GM12873 (cell line): ENCODE data around the gene CYP4B1.

Experiments used
- TF ChIP-seq, protein P1 (sequence below): IDR thresholded peaks from 2 replicates; pipeline ENCODE4 v1.5.1; 2012; ENCODE audit warnings: low read depth, mild to moderate bottlenecking, moderate library complexity, low read length, control low read depth; ENCODE audit not compliant: insufficient read depth; ENCODE audit errors: missing control alignments

Gene CYP4B1

GRCh38 chr1:46798810-46799209 is at the start of gene CYP4B1:
CYP4B1 (plus strand) TSS chr1:46799046; CDS start chr1:46799082, 36 bp downstream.
- TF ChIP-seq, protein P1, sequence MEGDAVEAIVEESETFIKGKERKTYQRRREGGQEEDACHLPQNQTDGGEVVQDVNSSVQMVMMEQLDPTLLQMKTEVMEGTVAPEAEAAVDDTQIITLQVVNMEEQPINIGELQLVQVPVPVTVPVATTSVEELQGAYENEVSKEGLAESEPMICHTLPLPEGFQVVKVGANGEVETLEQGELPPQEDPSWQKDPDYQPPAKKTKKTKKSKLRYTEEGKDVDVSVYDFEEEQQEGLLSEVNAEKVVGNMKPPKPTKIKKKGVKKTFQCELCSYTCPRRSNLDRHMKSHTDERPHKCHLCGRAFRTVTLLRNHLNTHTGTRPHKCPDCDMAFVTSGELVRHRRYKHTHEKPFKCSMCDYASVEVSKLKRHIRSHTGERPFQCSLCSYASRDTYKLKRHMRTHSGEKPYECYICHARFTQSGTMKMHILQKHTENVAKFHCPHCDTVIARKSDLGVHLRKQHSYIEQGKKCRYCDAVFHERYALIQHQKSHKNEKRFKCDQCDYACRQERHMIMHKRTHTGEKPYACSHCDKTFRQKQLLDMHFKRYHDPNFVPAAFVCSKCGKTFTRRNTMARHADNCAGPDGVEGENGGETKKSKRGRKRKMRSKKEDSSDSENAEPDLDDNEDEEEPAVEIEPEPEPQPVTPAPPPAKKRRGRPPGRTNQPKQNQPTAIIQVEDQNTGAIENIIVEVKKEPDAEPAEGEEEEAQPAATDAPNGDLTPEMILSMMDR = no peak

- TF ChIP-seq, protein P1 = no peak
Measured at GRCh38 chr1:46749404-46749803, 49.4 kb upstream of the CYP4B1 start.

DNA sequence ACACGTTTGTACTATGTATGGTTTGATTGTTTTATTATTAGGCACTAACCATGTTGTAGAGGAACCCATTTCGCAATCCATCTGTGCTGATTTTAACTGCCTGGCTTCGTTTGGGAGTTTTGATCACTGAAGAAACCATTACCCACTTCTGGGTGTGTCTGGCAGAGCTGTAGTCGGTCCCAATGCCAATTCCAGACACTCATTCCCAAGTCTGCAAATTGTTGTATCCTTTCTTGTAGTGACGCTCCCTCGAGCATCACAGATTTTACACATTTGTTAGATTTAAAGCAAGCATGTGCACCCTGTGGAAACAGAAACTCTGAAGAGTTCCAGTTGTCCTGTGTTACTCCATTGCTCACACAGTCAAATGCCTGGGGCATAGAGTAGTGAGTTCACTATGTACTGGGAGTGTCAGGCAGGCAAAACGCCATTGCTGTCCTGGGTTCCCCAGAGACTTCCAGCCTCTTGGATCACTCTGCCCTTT is 48.9 kb upstream of the CYP4B1 start:
- TF ChIP-seq, protein P1 = no peak

- TF ChIP-seq, protein P1 = no peak
Measured at GRCh38 chr1:46753985-46754384, 44.9 kb upstream of the CYP4B1 start.

GRCh38 chr1:46755121-46755520 is 43.7 kb upstream of the CYP4B1 start:
- TF ChIP-seq, protein P1 = no peak

- TF ChIP-seq, protein P1 = no peak
Measured at GRCh38 chr1:46757247-46757955, 41.4 kb upstream of the CYP4B1 start.

- TF ChIP-seq, protein P1 = no peak
Measured at GRCh38 chr1:46757956-46758528, 40.8 kb upstream of the CYP4B1 start.
